ENCODE data around the gene ZFAND3.

DNA sequence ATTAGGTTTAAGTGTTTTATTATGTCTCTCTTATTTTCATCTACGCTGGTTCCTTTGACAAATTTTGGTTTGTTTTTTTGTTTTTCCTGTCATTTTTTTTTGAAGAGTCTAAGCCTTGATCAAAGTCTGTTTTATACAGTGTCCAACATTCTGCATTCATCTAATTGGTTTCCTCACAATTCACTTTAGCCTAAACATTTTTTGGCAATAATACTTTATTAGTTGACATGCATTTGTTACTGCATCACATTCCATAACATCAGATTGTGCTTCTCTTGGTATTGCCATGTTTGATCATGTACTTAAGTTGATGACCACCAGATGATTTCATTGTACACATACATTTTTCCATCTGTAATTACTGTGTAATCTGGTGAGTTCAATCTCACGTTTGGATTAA lies 173.2 kb downstream of the ZFAND3 start:
- TF ChIP-seq, protein P1, sequence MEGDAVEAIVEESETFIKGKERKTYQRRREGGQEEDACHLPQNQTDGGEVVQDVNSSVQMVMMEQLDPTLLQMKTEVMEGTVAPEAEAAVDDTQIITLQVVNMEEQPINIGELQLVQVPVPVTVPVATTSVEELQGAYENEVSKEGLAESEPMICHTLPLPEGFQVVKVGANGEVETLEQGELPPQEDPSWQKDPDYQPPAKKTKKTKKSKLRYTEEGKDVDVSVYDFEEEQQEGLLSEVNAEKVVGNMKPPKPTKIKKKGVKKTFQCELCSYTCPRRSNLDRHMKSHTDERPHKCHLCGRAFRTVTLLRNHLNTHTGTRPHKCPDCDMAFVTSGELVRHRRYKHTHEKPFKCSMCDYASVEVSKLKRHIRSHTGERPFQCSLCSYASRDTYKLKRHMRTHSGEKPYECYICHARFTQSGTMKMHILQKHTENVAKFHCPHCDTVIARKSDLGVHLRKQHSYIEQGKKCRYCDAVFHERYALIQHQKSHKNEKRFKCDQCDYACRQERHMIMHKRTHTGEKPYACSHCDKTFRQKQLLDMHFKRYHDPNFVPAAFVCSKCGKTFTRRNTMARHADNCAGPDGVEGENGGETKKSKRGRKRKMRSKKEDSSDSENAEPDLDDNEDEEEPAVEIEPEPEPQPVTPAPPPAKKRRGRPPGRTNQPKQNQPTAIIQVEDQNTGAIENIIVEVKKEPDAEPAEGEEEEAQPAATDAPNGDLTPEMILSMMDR (optimal IDR thresholded peaks at IDR 0.05 in 1 of 3, IDR thresholded peaks at IDR 0.05 in 1 of 3, conservative IDR thresholded peaks at IDR 0.05 in 1 of 3; ENCODE audit: extremely low read depth in 1 of 3, insufficient read depth in 2 of 3, low read length in 3 of 3): no peak
- no peak for TF ChIP-seq EZH2 (IDR thresholded peaks at IDR 0.05; ENCODE audit: low read length)

All from keratinocyte (primary cell).